Tibial artery (tissue), 4 donors: ENCODE results near the gene PRSS1.

ENCODE experiments used
- DNase-seq, 2 donors: peaks; one replicate each; pipeline ENCODE4 v3.0.0-alpha.2; 2019
- H3K27ac ChIP-seq, 2 donors: fragments of 200-600 bp; sonication (generic) in 1 of 2; 1 replicate in 1 of 2; 2 replicates in 1 of 2; pipeline ENCODE4 v1.5.1; 2018 to 2019; ENCODE audit warnings: mild to moderate bottlenecking in 1 of 2
- H3K27me3 ChIP-seq, 2 donors: fragments of 200-600 bp; sonication (generic) in 1 of 2; one replicate each; pipeline versions ENCODE4 v1.5.1 to v1.6.0; 2016 to 2019
- H3K36me3 ChIP-seq, 3 donors: fragments of 200-600 bp; sonication (generic) in 2 of 3; one replicate each; pipeline ENCODE4 v1.5.1; 2016 to 2019; ENCODE audit warnings: mild to moderate bottlenecking in 2 of 3
- H3K4me1 ChIP-seq, 4 donors: fragments of 200-600 bp; sonication (generic) in 2 of 4; 1 replicate in 3 of 4; 2 replicates in 1 of 4; pipeline ENCODE4 v1.5.1; 2016 to 2019
- H3K4me3 ChIP-seq, 2 donors: fragments of 200-600 bp; sonication (generic) in 1 of 2; 1 replicate in 1 of 2; 2 replicates in 1 of 2; pipeline ENCODE4 v1.5.1; 2018 to 2019; ENCODE audit warnings: mild to moderate bottlenecking in 2 of 2
- H3K9me3 ChIP-seq, 3 donors: fragments of 200-600 bp; sonication (generic) in 1 of 3; one replicate each; pipeline ENCODE4 v1.5.1; 2016 to 2019
- CTCF ChIP-seq, 2 experiments: fragments of 200-600 bp in 1 of 2; fragments of 450-650 bp in 1 of 2; IDR thresholded peaks; one replicate each; pipeline ENCODE4 v1.5.1; 2017 to 2019; ENCODE audit warnings: antibody characterized with exemption in 2 of 2, mild to moderate bottlenecking in 1 of 2, moderate library complexity in 1 of 2
- intact Hi-C: fragments of 100-400 bp; cut with DNase I; formaldehyde crosslinking; loops from one replicate; pipeline ENCODE4 v1.15.0; 2023; ENCODE audit warnings: low total_unique reads

PRSS1 gene

DNA sequence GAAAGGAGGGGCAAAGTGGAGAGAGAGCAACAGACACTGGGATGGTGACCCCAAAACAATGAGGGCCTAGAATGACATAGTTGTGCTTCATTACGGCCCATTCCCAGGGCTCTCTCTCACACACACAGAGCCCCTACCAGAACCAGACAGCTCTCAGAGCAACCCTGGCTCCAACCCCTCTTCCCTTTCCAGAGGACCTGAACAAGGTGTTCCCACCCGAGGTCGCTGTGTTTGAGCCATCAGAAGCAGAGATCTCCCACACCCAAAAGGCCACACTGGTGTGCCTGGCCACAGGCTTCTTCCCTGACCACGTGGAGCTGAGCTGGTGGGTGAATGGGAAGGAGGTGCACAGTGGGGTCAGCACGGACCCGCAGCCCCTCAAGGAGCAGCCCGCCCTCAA lies 42.2 kb downstream of the PRSS1 start:
- intact Hi-C loops, result no loop called here
- Histone ChIP-seq H3K9me3 (no peaks in the 10 kb centered on the region), H3K36me3 (no peaks in the 10 kb centered on the region), H3K4me1 (peaks cover 0 to 4% (median 2%) of the 10 kb centered on the region in 4 donors), H3K27ac (no peak overlapping the region), H3K27me3 (peaks cover 0 to 33% of the 10 kb centered on the region in 2 donors), H3K4me3 (no peak overlapping the region)
- DNase-seq, result no peak
- TF ChIP-seq CTCF (IDR thresholded peaks at IDR 0.05), result no peak

DNA sequence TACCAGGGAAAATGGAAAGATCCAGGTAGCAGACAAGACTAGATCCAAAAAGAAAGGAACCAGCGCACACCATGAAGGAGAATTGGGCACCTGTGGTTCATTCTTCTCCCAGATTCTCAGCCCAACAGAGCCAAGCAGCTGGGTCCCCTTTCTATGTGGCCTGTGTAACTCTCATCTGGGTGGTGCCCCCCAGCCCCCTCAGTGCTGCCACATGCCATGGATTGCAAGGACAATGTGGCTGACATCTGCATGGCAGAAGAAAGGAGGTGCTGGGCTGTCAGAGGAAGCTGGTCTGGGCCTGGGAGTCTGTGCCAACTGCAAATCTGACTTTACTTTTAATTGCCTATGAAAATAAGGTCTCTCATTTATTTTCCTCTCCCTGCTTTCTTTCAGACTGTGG lies 42.9 kb downstream of the PRSS1 start:
- Histone ChIP-seq H3K36me3 (no peaks in the 10 kb centered on the region), H3K4me3 (no peak overlapping the region), H3K27ac (no peak overlapping the region), H3K4me1 (peaks cover 0 to 10% (median 9%) of the 10 kb centered on the region in 4 donors), H3K27me3 (peaks cover 0 to 39% of the 10 kb centered on the region in 2 donors), H3K9me3 (no peaks in the 10 kb centered on the region)
- TF ChIP-seq CTCF (IDR thresholded peaks at IDR 0.05), result no peak
- intact Hi-C loops, result no loop called here
- DNase-seq, result no peak

GRCh38 chr7:142792593-142792992 lies 43.3 kb downstream of the PRSS1 start:
- H3K27me3 ChIP-seq, result peaks cover 0 to 44% of the 10 kb centered on the region in 2 donors
- H3K27ac ChIP-seq, result no peak overlapping the region
- TF ChIP-seq CTCF (IDR thresholded peaks at IDR 0.05), result no peak
- intact Hi-C loops, result no loop called here
- no peaks in the 10 kb centered on the region for H3K36me3 ChIP-seq
- H3K4me1 ChIP-seq, result peaks cover 0 to 15% (median 13%) of the 10 kb centered on the region in 4 donors
- H3K4me3 ChIP-seq, result no peak overlapping the region
- H3K9me3 ChIP-seq, result no peaks in the 10 kb centered on the region
- DNase-seq, result peak in 1 of 2 donors; percentile 17

- H3K9me3 ChIP-seq, result no peaks in the 10 kb centered on the region
- intact Hi-C loops, result no loop called here
- H3K36me3 ChIP-seq, result no peaks in the 10 kb centered on the region
- H3K27ac ChIP-seq, result no peak overlapping the region
- DNase-seq, result no peak
- peaks cover 0 to 21% (median 18%) of the 10 kb centered on the region in 4 donors for H3K4me1 ChIP-seq
- H3K4me3 ChIP-seq, result no peak overlapping the region
- no peak for TF ChIP-seq CTCF (IDR thresholded peaks at IDR 0.05)
- H3K27me3 ChIP-seq, result peaks cover 0 to 50% of the 10 kb centered on the region in 2 donors
Observed at GRCh38 chr7:142793156-142793555, 43.9 kb downstream of the PRSS1 start.

- Histone ChIP-seq H3K4me1 (peaks cover 0 to 21% (median 18%) of the 10 kb centered on the region in 4 donors), H3K9me3 (no peaks in the 10 kb centered on the region), H3K4me3 (no peak overlapping the region), H3K27me3 (peaks cover 0 to 52% of the 10 kb centered on the region in 2 donors), H3K36me3 (no peaks in the 10 kb centered on the region), H3K27ac (no peak overlapping the region)
- intact Hi-C loops, result no loop called here
- no peak for DNase-seq
- no peak for TF ChIP-seq CTCF (IDR thresholded peaks at IDR 0.05)
Observed at GRCh38 chr7:142795339-142795863, 46.1 kb downstream of the PRSS1 start.
